IMR-90 (cell line): ENCODE measurements around the gene PLA2G2C. TPM values are rescaled to one million over a fixed set of nuclear protein-coding genes. Genes with fewer than 3 reads are reported as not detected.

ENCODE experiments used
- ATAC-seq: fragments of 200-7000 bp; cut with Tn5 transposase; 2 replicates; pipeline ENCODE4 v1.9.1; 2020; ENCODE audit warnings: low read depth, mild to moderate bottlenecking, moderate library complexity
- BruUV-seq: library from RNA; stranded (reverse); fragments of 400-500 nt; replicated peaks from 2 replicates; lab custom pipeline; 2021; lab: Mats Ljungman, UMichigan
- CTCF ChIA-PET: fragments of 300-600 bp; formaldehyde crosslinking; extraction: SDS; loops from one replicate; lab custom pipeline; 2021; ENCODE audit warnings: antibody characterized with exemption; lab: Yijun Ruan, JAX
- POLR2A ChIA-PET: fragments of 300-600 bp; sonication (Branson Sonifier 250); formaldehyde crosslinking; loops from one replicate; lab custom pipeline; 2022; ENCODE audit warnings: antibody characterized with exemption; ENCODE audit not compliant: unreplicated experiment; lab: Charles Lee
- DNase-seq: peaks from one replicate; pipeline ENCODE4 v3.0.0; 2013
- H2AFZ ChIP-seq: replicated peaks from 2 replicates; pipeline ENCODE3; 2013; ENCODE audit warnings: low read length, mild to moderate bottlenecking; ENCODE audit not compliant: poor library complexity
- H2AK5ac ChIP-seq: 2 replicates; pipeline ENCODE4 v1.6.1; 2013; ENCODE audit warnings: low read depth, low read length, inconsistent platforms
- H2AK9ac ChIP-seq: replicated peaks from 2 replicates; pipeline ENCODE3; 2013; ENCODE audit warnings: mild to moderate bottlenecking, low read depth, low read length, moderate library complexity; ENCODE audit not compliant: poor library complexity
- H2BK120ac ChIP-seq: 2 replicates; pipeline ENCODE4 v1.6.1; 2013; ENCODE audit warnings: low read depth, low read length, inconsistent platforms
- H2BK15ac ChIP-seq: 3 replicates; pipeline ENCODE4 v1.6.1; 2013; ENCODE audit warnings: low read depth, low read length, inconsistent platforms
- H2BK20ac ChIP-seq: 2 replicates; pipeline ENCODE4 v1.6.1; 2013; ENCODE audit warnings: low read depth, mild to moderate bottlenecking, inconsistent platforms, low read length, moderate library complexity
- H2BK5ac ChIP-seq: 2 replicates; pipeline ENCODE4 v1.6.1; 2013; ENCODE audit warnings: mild to moderate bottlenecking, low read depth, low read length, inconsistent platforms; ENCODE audit not compliant: poor library complexity, severe bottlenecking
- H3K14ac ChIP-seq: replicated peaks from 2 replicates; pipeline ENCODE4 v1.6.1; 2013; ENCODE audit warnings: low read depth, low read length, inconsistent platforms
- H3K18ac ChIP-seq: 2 replicates; pipeline ENCODE4 v1.6.1; 2013; ENCODE audit warnings: low read depth, low read length, control low read depth
- H3K23ac ChIP-seq: 2 replicates; pipeline ENCODE4 v1.6.1; 2013; ENCODE audit warnings: low read depth, low read length, inconsistent platforms
- H3K27ac ChIP-seq: 2 replicates; pipeline ENCODE4 v1.5.1; 2013; ENCODE audit warnings: mild to moderate bottlenecking, control low read depth, low read length; ENCODE audit not compliant: insufficient read depth
- H3K27me3 ChIP-seq: 2 replicates; pipeline ENCODE4 v1.6.1; 2013; ENCODE audit warnings: low read length; ENCODE audit not compliant: control insufficient read depth, insufficient read depth
- H3K36me3 ChIP-seq: 2 replicates; pipeline ENCODE4 v1.6.1; 2013; ENCODE audit warnings: low read length, mixed read lengths; ENCODE audit not compliant: control insufficient read depth, insufficient read depth
- H3K4ac ChIP-seq: 2 replicates; pipeline ENCODE4 v1.6.1; 2013; ENCODE audit warnings: low read depth, low read length, inconsistent platforms
- H3K4me1 ChIP-seq: 2 replicates; pipeline ENCODE4 v1.6.1; 2013; ENCODE audit warnings: low read length, mixed read lengths; ENCODE audit not compliant: control insufficient read depth, insufficient read depth
- H3K4me2 ChIP-seq: 2 replicates; pipeline ENCODE4 v1.6.1; 2013; ENCODE audit warnings: low read depth, mild to moderate bottlenecking, control low read depth, low read length, moderate library complexity
- H3K4me3 ChIP-seq: 2 replicates; pipeline ENCODE4 v1.5.1; 2013; ENCODE audit warnings: low read depth, mild to moderate bottlenecking, control low read depth, low read length, moderate library complexity; ENCODE audit not compliant: insufficient read depth
- H3K56ac ChIP-seq: 2 replicates; pipeline ENCODE4 v1.6.1; 2013; ENCODE audit warnings: low read length, inconsistent platforms; ENCODE audit not compliant: insufficient read depth; ENCODE audit errors: extremely low read depth
- H3K79me1 ChIP-seq, 2 experiments: 2 replicates each; pipeline ENCODE4 v1.6.1; 2013; ENCODE audit warnings: low read length in 2 of 2, inconsistent platforms in 1 of 2, low read depth in 1 of 2
- H3K9ac ChIP-seq: 2 replicates; pipeline ENCODE4 v1.6.1; 2013; ENCODE audit warnings: low read depth, low read length, control low read depth
- H3K9me1 ChIP-seq: 2 replicates; pipeline ENCODE4 v1.6.1; 2013; ENCODE audit warnings: low read length, inconsistent platforms; ENCODE audit not compliant: insufficient read depth
- H3K9me3 ChIP-seq: 2 replicates; pipeline ENCODE4 v1.6.1; 2013; ENCODE audit warnings: low read length; ENCODE audit not compliant: control insufficient read depth, insufficient read depth
- H4K20me1 ChIP-seq: 2 replicates; pipeline ENCODE4 v1.6.1; 2013; ENCODE audit warnings: low read length, inconsistent platforms; ENCODE audit not compliant: insufficient read depth
- H4K5ac ChIP-seq: 2 replicates; pipeline ENCODE4 v1.6.1; 2013; ENCODE audit warnings: mild to moderate bottlenecking, low read depth, low read length, control low read depth
- H4K8ac ChIP-seq, 2 experiments: 2 replicates each; pipeline ENCODE4 v1.6.1; 2013; ENCODE audit warnings: low read depth in 2 of 2, low read length in 2 of 2, control low read depth in 1 of 2, inconsistent platforms in 1 of 2
- H4K91ac ChIP-seq: 2 replicates; pipeline ENCODE4 v1.6.1; 2013; ENCODE audit warnings: low read depth, low read length, inconsistent platforms; ENCODE audit not compliant: insufficient read depth
- CEBPB ChIP-seq: IDR thresholded peaks from 2 replicates; pipeline ENCODE4 v1.6.1; 2012; ENCODE audit warnings: low read depth, low read length, improper control_type of control experiment
- FOS ChIP-seq: fragments of 150-350 bp; IDR thresholded peaks from 2 replicates; pipeline ENCODE4 v1.6.1; 2016; ENCODE audit warnings: low read depth, low read length
- WGBS, 2 experiments: methylation state at CpG; one replicate each; pipeline versions ENCODE4 v1.1.5 to v1.1.7; 2013; ENCODE audit warnings: missing lambda C conversion rate in 2 of 2; ENCODE audit not compliant: insufficient read length in 1 of 2; ENCODE audit errors: extremely low coverage in 2 of 2; 5-methylcytosine and 5-hydroxymethylcytosine counted together
- dilution Hi-C: fragments of 300-500 bp; cut with HindIII; formaldehyde crosslinking; loops from one replicate; pipeline ENCODE4 v1.14.3; 2018; ENCODE audit warnings: low sequenced_read_pairs; ENCODE audit not compliant: unreplicated experiment
- in situ Hi-C: fragments of 300-500 bp; cut with MboI; formaldehyde crosslinking; loops from 3 replicates; pipeline ENCODE4 v1.14.3; 2019; ENCODE audit warnings: low sequenced_read_pairs, inconsistent platforms, mixed read lengths
- intact Hi-C: fragments of 100-400 bp; cut with micrococcal nuclease; formaldehyde crosslinking; loops from 2 replicates; pipeline ENCODE4 v1.10.0; 2022
- polyA plus RNA-seq, 3 experiments: library from polyadenylated mRNA; depleted of rRNA; stranded (reverse); fragments of >200 nt; gene quantifications; 2 replicates each; pipeline ENCODE4 v1.2.3, GENCODE V29; 2012; ENCODE audit warnings: low replicate concordance in 1 of 3
- total RNA-seq: library from RNA; depleted of rRNA; stranded (reverse); fragments of >200 nt; gene quantifications from 2 replicates; pipeline ENCODE4 v1.2.3, GENCODE V29; 2012
- TF ChIP-seq, protein P1 (sequence below): conservative IDR thresholded peaks from 2 replicates; pipeline ENCODE4 v1.5.1; 2012; ENCODE audit warnings: mild to moderate bottlenecking, low read depth, low read length, improper control_type of control experiment

PLA2G2C gene
- total and polyA plus RNA-seq, 2 of the 4 experiments (the other 2 are of a cell fraction): not detected

DNA sequence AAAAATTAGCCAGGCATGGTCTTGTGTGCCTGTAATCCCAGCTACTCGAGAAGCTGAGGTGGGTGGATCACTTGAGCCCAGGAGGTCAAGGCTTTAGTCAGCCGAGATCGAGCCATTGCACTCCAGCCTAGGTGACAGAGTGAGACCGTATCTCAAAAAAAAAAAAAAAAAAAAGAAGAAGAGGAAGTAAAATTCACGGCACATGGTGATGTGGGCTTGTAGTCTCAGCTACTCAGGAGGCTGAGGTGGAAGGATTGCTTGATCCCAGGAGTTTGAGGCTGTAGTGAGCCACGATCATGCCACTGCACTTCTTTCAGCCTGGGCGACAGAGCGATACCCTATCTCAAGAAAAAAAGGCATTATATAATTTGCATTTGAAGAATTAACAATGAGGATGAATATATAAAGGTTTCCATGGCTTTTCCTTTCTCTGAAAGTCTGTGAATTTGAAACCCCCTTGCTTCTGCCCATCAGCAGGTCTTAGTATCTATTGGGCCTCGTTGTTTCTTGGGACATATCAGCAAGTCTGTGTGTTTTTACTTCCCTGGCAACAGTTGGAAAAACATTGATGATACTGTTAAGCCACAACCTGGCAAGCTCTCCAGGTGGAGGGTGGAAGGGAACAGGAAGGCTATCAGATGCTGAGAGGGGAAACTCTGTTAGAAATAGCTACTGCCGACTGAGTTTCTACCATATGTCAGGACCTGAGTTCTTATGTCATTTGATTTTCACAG, 62.4 kb downstream of the PLA2G2C start:
- no peak for ATAC-seq
- dilution Hi-C loops (no loop called here), in situ Hi-C loops (no loop called here), intact Hi-C loops (no loop called here)
- no peaks in the 10 kb centered on the region for H3K9me3 ChIP-seq
- no peak overlapping the region for H2AK5ac ChIP-seq
- no peak overlapping the region for H3K56ac ChIP-seq
- H2BK20ac ChIP-seq: no peak overlapping the region
- H3K18ac ChIP-seq: no peak overlapping the region
- no peak overlapping the region for H3K4me3 ChIP-seq
- TF ChIP-seq, protein P1, sequence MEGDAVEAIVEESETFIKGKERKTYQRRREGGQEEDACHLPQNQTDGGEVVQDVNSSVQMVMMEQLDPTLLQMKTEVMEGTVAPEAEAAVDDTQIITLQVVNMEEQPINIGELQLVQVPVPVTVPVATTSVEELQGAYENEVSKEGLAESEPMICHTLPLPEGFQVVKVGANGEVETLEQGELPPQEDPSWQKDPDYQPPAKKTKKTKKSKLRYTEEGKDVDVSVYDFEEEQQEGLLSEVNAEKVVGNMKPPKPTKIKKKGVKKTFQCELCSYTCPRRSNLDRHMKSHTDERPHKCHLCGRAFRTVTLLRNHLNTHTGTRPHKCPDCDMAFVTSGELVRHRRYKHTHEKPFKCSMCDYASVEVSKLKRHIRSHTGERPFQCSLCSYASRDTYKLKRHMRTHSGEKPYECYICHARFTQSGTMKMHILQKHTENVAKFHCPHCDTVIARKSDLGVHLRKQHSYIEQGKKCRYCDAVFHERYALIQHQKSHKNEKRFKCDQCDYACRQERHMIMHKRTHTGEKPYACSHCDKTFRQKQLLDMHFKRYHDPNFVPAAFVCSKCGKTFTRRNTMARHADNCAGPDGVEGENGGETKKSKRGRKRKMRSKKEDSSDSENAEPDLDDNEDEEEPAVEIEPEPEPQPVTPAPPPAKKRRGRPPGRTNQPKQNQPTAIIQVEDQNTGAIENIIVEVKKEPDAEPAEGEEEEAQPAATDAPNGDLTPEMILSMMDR: no peak
- TF ChIP-seq FOS (no peak), CEBPB (no peak)
- H3K4me2 ChIP-seq: no peak overlapping the region
- no peaks in the 10 kb centered on the region for H3K4me1 ChIP-seq
- H2BK15ac ChIP-seq: no peak overlapping the region
- H3K27me3 ChIP-seq: peaks cover 19% of the 10 kb centered on the region
- no peak overlapping the region for H3K4ac ChIP-seq
- no peak overlapping the region for H4K8ac ChIP-seq
- H3K27ac ChIP-seq: no peak overlapping the region
- no peak overlapping the region for H2BK5ac ChIP-seq
- ChIA-PET CTCF (no interaction called here), POLR2A (no interaction called here)
- DNase-seq: no peak
- no peak overlapping the region for H4K5ac ChIP-seq
- no TSS peak for BruUV-seq
- H3K79me1 ChIP-seq: no peaks in the 10 kb centered on the region
- H3K9ac ChIP-seq: no peak overlapping the region
- H3K23ac ChIP-seq: no peak overlapping the region
- H4K91ac ChIP-seq: no peak overlapping the region
- WGBS, 2 experiments: 78% methylated on average over 3 of the region's 10 CpGs; no CpG with 5 or more reads in 1 of the 2 experiments
- H4K20me1 ChIP-seq: no peaks in the 10 kb centered on the region
- no peaks in the 10 kb centered on the region for H3K36me3 ChIP-seq
- H2AK9ac ChIP-seq: no peak overlapping the region
- H3K9me1 ChIP-seq: no peaks in the 10 kb centered on the region
- H2AFZ ChIP-seq: no peak overlapping the region
- no peak overlapping the region for H3K14ac ChIP-seq
- H2BK120ac ChIP-seq: no peak overlapping the region
